ENCODE data around the gene FOXL2.

Gene FOXL2

DNA sequence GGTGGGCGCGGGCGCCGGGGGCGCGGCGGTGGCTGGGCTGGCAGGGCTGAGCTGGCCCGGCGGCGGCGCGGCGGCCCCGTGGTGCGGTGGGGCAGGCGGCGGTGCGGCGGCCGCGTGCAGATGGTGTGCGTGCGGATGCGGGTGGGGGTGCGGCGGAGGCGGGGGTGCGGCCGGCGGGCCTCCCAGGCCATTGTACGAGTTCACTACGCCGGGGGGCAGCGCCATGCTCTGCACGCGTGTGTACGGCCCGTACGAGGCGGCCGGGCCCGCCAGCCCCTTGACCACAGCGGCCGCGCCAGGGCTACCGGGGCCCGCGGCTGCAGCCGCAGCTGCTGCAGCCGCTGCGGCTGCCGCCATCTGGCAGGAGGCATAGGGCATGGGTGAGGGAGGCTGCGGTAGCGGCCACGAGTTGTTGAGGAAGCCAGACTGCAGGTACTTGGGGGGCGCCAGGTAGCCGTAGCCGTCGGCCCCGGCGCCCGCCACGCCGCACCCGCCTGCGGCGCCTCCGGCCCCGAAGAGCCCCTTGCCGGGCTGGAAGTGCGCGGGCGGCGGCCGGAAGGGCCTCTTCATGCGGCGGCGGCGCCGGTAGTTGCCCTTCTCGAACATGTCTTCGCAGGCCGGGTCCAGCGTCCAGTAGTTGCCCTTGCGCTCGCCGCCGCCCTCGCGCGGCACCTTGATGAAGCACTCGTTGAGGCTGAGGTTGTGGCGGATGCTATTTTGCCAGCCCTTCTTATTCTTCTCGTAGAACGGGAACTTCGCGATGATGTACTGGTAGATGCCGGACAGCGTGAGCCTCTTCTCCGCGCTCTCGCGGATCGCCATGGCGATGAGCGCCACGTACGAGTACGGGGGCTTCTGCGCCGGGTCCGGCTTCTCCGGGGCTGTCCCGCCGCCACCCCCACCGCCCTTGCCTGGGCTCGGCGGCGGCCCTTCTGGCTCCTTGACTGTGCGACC is 951 bp downstream of the FOXL2 start:
- DNase-seq (ENCODE audit: low spot score) = no peak
- FAIRE-seq = no peak

DNA sequence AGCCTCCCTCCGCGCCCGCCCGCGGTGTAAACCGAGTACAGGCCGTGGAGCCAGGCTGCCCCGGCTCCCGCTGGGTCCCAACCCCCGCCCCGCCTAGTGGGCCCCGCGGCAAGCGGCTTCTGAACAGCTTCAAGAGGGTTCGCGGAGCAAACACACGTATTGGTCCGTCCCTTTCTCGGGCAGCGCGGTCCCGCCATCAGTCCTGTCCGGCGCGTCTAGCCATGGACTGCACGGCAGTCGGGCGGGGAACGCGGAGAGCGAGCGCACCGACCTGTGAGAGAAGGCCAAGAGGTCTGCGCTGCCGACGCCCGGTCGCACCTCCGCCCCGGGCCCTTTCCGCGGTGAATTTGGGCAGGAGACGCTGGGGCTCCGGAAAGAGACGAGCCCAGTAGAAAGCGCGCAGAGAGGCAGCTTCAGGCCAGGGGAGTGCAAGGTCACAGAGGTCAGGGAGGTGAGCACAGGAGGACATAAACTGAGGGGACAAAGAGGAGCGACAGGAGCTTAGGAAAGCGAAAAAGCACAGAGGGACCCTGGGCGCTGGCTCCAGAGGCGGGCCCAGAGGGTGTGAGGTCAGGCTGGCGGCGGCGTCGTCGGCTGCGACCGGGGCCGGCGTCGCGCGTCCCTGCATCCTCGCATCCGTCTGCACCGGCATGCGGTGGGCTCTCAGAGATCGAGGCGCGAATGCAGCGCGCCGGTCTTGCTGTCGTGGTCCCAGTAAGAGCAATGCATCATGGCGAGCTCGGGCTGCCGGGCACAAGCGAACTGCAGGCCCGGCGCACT is 1.8 kb downstream of the FOXL2 start:
- DNase-seq (ENCODE audit: low spot score) = no peak

GRCh38 chr3:138944654-138944928 is 2.3 kb downstream of the FOXL2 start:
- DNase-seq (ENCODE audit: low spot score) (no peak), FAIRE-seq (no peak)

More for the DNA sequence above, 1.8 kb downstream of the FOXL2 start:
- no peak for FAIRE-seq

GRCh38 chr3:138943724-138944653 is 2.9 kb downstream of the FOXL2 start:
- no peak for FAIRE-seq

DNA sequence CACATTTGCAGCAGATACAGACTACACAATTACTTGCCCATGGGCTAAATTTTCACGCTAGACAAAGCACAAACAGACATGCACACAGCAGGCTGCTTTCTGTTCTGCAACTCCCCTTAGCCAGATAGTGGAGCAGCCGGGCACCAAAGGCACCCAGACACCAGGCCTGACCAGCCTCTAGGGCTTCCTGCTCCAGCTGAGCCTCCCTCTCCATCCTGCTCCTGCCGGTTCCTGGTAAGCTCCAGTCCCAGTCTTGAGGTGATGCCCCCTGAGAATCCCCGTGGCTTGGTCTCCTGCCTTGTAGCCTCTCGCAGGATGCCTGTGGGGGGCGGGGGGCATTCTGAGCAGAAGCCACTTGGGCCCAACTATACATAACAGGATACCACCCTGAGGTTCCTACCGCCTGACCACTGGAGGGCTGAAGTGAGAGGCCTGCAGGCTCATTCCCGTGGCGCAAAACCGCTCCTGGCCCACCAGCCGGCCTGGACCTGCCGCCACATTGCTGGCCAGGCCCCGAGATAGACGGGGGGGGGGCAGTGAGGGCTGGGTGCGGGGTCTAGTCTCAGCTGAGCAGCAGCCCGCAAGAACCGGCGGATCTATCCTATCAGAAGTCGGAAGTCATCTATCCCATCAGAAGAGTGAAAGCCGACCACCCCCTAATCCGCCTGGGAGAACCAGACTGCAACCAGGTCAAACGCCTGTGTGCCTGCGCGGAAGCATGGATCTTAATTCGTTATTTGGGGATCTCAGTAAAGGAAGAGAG is 3.9 kb downstream of the FOXL2 start:
- no peak for DNase-seq (ENCODE audit: low spot score)
- no peak for FAIRE-seq

More at GRCh38 chr3:138943724-138944653, 2.9 kb downstream of the FOXL2 start:
- DNase-seq (ENCODE audit: low spot score) = no peak

DNA sequence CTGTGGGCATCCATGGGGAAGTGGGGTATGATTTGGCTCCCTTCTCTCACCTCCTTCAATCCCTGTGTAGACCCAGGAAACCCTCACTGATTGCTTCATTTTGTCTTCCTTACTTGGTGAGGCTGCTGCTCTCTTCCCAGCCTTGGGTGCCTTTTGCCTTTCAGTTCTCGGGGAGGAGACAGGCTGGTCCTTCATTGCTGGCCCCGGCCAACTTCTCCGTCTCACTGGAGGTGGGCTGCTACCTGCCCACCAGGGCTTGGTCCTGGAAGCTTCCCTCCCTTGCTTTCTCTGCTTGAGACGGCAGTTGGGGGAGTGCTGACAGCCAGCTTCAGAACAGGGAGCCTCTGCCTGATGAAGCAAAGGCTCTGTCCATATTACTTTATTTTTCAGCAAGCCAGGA is 4.7 kb downstream of the FOXL2 start:
- no peak for DNase-seq (ENCODE audit: low spot score)
- no peak for FAIRE-seq

DNA sequence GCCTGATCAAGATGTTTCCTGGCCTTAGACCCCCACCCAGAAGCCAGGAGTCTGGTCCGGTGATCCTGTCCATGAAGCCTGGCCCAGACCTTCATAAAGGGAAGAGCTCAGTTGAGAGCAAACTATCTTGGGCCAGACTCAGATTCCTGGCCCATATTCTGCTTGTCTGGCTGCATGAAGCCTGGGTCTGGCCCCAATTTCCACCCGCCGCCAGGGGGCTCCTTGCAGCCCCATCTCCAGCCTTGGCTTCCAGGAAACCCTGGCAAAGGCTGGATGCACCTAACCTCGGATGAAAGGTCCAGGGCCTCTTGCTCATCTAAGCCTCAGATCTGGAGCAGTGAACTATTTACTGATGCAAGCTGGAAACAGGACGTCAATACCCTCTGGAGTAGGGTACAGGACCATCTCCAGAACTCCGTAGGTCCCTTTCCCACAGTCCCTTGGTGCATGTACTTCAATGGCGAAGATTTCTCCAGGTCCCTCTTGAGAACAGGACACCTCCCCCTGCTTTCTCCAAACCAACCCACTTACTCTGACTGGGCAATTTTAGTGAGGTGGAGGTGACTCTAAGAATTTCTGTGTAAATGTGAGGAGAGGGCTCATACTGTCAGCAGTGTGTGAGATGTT is 5.6 kb downstream of the FOXL2 start:
- FAIRE-seq = no peak
- no peak for DNase-seq (ENCODE audit: low spot score)

DNA sequence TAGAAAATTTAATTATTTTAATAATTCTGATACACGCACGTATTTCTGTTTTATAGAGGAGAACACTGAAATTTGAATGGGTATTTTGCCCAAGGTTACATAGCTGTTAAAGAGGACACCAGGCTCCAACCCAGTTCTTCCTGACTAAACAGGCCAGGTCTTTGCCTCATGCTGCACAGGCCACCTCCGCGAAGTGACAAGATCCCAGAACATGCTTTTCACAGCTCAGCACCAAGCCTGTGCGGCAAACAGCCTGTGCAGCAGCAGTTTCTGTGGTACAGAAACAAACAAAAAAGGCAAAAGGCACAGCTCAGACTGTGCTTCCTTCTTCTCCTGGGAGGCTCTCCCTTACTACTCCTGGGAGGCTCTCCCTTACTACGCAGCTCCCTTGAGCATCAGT is 6.5 kb downstream of the FOXL2 start:
- FAIRE-seq = no peak

GRCh38 chr3:138939561-138940241 is 7.2 kb downstream of the FOXL2 start:
- DNase-seq (ENCODE audit: low spot score) (no peak), FAIRE-seq (no peak)

More for the DNA sequence above, 6.5 kb downstream of the FOXL2 start:
- no peak for DNase-seq (ENCODE audit: low spot score)

- DNase-seq (ENCODE audit: low spot score) (no peak), FAIRE-seq (no peak)
Observed at GRCh38 chr3:138938877-138939560, 7.9 kb downstream of the FOXL2 start.

DNA sequence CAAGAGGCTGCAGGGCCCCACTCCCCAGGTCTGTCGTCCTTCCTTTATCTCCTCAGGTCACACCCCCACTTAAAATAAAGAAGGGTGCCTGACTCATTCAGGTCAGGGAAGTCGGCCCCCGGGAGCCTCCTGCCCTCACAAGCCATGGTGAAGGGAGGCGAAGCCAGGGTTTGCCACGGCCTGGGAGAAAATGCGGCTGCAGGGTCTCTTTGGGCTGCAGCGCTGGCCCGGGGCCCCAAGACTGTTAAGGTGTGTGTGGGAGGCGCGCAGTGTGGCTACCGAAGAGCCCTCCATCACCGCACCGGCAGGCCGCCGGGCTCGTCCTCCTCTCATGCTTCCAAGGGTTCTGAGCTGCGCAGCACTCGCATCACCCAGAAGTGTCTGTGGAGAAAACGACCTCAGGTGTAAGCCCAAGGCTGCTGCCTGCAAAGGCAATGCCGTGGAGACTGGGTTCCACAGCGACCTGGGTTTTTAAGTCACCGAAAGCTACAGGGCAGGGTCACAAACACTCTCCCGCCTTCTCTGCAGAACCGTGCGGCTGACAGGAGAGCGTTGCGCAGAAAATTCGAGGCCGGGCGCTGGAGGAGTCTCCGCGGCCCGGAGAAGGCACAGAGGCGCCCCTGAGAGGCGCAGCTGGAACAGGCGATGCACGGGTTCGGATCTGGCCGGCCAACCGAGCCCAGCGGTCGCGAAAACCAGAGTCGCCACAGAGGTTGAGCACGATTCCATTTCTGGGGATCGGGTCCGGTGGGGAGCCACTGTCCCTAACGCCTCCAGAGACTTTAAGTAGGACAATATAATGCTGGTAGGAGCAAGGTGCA is 8.7 kb downstream of the FOXL2 start:
- DNase-seq (ENCODE audit: low spot score) (no peak), FAIRE-seq (no peak)

GRCh38 chr3:138937690-138938055 is 9.3 kb downstream of the FOXL2 start:
- FAIRE-seq = no peak
- no peak for DNase-seq (ENCODE audit: low spot score)

GRCh38 chr3:138936741-138937689 is 9.9 kb downstream of the FOXL2 start:
- DNase-seq (ENCODE audit: low spot score) = no peak
- no peak for FAIRE-seq

DNA sequence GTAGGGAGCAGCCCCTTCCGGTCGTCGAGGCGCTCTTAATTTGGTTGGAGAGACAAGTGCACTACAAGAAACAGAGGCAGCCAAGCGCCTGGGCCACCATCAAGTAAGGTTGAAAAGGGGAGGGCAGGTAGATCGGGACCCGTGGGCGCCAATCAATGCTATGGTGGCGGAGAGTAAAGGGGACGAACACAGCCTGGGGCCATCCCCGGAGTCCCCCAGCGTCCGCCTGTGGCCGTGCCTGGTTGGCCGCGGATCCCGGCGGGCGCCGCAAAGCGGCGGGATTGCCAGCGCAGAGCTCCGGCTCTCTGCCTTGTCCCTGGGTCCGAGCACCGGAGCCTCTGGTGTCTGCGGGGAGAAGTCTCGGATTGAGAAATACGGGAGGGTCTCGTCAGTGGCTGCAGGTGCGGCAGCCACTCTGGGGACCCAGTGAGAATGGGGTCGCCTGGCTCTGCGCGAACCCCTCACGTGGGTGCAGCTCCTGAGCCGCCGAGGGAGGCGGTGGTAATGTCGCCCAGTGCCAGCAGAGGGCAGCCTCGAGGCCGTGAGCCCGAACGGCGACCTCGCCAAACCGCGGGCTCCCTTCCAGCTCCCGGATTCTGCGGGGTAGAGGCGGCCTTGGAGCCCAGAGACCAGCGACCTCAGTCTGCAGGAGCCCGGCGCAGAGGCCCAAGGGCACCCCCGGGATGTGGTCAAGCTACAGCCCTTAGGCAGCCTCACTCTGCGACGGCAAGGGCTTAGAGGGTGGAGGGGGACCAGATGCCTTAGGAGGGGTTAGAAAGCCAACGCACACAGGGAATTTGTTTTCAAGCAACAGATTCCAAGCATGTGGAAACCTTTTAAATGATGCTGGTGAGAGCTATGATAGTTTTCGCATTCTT is 10.8 kb downstream of the FOXL2 start:
- FAIRE-seq (no peak), DNase-seq (ENCODE audit: low spot score) (peak; percentile 13)

GRCh38 chr3:138935505-138935862 is 11.5 kb downstream of the FOXL2 start:
- no peak for DNase-seq (ENCODE audit: low spot score)
- FAIRE-seq = no peak

DNA sequence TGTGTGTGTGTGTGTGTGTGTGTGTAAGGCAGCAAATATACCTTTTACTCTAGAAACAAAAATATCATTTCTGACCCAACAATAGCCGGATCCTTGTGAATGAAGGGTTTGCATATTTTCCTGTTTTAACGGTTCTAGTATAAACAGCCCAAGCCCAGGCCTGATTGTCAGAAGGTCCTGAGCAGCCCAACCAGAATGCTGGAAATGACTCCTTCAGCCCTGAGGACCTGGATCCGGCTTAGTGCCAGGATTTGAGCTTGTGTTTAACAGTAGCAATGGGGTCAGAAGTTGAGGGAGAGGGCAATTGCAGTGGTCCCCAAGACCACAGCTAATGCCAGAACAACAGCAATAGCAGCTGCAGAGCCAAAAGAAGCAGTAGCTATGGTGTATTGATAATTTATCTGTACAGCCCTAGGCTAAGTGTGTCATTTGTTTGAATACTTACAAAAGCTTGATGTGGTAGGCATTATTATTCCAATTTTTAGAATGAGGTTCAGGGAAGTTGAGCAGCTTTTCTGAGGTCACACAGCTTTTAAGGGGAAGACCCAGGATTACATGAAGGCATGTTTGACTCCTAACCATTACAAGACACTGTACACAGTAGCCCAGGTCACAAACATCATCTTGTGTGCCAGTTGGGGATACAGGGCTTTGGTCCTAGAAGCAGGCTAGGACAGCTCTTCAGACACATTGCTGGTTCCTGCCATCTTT is 12.8 kb downstream of the FOXL2 start:
- DNase-seq (ENCODE audit: low spot score) (no peak), FAIRE-seq (no peak)

Measured in RCC 7860 (cell line).